NCI-H446 treated with DMSO at 0.1 percent for 48 hours (cell line): ENCODE data around the gene DIP2A.
"Not testable (repeated sequence)": the region's sequence is repeated elsewhere in the genome, so short reads cannot be mapped to it uniquely, and the experiment has no call there.

ENCODE experiments used
- DNase-seq: peaks from one replicate; lab custom pipeline; 2025; lab: John Stamatoyannopoulos, UW

DIP2A gene

DNA sequence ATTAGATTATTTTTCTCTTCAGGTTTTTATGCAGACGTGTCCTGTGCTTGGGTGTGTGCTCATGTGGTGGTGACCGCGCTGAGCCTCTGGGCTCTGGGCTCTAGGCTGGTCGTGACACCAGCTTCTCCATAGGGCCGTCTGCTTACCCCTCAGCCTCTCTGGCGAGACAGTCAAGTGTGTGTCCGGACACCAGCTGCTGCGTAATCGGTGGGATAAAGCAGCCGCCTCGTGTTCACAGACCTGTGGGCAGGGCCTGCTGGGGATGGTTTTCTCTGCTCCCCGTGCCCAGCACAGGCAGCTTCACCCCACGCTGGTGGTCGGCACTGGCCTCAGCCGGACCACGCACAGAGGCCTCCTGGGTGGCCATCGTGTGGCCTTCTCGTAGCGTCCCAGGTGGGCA, 33.6 kb upstream of the DIP2A start:
- no peak for DNase-seq

DNA sequence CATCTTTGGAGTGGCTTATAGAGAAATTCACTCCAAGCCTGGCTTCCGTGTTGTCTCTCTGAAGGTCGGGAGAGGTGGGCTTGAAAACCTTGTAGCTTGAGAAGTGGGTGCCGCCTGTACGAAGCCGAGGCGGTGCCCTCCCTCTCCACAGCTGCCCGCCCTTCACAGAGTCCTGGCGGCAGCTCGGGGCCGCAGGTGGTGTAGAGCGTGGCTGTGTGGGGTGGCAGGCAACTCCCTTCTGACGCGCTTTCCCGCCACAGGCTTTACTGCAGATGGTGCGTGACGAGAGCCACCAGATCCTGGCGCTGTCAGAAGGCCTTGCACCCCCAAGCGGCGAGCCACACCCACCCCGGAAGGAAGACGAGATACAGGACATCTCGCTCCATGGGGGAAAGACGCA, 33.1 kb upstream of the DIP2A start:
- DNase-seq = no peak

- DNase-seq = no peak
Observed at GRCh38 chr21:46426313-46427046, 32.2 kb upstream of the DIP2A start.

DNA sequence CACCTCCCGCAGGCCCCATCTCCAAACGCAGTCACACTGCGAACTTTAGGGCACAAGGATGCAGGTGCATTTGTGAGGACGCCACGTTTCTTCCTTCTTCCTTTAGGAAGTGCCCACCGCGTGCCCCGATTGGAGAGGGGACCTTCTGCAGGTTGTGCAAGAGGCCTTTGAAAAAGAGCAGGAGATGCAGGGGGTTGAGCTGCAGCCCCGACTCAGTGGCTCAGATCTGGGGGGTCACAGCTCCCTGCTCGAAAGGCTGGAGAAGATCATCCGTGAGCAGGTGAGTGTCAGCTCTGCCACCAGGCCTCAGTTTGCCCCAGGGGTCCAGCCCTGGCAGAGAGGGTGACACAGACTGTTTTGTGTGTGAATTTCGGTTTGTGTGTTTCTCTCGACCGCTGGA, 31.2 kb upstream of the DIP2A start:
- DNase-seq = no peak

- no peak for DNase-seq
Observed at GRCh38 chr21:46428286-46428685, 30.4 kb upstream of the DIP2A start.

GRCh38 chr21:46428987-46429710, 29.5 kb upstream of the DIP2A start:
- no peak for DNase-seq

DNA sequence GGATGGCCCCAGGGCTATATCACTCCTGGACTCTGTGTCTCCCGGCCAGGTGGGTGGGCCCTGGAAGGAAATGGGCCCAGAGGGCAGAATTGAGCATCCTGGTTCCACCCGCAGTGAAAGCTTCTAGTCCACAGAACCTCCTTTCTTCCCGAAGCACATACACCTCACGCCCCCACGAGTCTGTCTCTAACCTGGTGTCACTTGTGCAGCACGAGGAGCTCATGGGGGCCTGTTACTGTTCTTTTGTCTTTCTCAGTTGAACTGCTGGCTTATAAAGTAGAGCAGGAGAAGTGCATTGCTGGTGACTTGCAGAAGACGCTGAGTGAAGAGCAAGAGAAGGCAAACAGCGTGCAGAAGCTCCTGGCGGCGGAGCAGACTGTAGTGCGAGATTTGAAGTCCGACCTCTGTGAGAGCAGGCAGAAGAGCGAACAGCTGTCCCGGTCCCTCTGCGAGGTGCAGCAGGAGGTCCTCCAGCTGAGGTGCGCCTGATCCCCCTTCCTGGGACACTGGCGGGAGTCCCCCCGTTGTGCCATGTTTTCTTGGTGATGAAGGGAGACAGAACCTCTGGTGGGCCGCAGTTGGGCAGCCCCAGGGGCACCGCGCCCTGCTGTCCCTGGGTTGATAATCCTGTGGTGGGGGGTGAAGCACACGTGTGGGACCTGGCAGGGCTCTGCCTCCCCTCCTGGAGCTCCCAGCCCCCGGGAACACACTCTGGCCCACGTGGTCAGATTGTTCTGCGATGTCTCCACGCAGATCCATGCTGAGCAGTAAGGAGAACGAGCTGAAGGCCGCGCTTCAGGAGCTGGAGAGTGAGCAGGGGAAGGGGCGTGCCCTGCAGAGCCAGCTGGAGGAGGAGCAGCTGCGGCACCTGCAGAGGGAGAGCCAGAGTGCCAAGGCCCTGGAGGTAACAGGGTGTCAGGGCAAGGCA, 28.7 kb upstream of the DIP2A start:
- no peak for DNase-seq

DNA sequence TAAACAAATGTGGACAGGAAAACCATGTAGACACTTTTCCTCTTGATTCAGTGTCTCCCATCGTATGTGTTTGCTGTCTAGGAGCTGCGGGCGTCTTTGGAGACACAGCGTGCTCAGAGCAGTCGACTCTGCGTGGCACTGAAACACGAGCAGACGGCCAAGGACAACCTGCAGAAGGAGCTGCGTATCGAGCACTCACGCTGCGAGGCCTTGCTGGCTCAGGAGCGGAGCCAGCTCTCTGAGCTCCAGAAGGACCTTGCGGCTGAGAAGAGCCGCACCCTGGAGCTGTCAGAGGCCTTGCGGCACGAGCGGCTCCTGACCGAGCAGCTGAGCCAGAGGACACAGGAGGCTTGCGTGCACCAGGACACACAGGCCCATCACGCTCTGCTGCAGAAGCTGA, 27.2 kb upstream of the DIP2A start:
- no peak for DNase-seq

DNA sequence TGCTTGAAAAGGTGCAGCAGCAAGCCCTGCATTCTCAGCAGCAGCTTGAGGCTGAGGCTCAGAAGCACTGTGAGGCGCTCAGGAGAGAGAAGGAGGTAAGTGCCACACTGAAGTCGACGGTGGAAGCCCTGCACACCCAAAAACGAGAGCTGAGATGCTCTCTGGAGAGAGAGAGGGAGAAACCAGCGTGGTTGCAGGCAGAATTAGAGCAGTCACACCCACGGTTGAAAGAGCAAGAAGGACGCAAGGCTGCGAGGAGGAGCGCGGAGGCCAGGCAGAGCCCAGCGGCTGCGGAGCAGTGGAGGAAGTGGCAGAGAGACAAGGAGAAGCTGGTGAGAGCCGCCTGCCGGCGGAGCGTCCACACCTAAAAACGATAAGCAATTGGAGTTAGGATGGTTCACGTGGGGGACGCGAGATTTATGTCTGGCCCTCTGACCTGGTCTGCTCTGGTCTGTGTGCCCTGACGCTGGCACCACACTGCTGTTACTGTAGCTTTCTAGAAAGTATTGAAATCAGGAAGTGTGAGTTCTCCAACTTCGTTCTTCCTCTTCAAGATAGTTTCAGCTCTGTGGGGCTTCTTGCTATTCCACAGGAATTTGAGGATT, 26.7 kb upstream of the DIP2A start:
- DNase-seq = no peak

DNA sequence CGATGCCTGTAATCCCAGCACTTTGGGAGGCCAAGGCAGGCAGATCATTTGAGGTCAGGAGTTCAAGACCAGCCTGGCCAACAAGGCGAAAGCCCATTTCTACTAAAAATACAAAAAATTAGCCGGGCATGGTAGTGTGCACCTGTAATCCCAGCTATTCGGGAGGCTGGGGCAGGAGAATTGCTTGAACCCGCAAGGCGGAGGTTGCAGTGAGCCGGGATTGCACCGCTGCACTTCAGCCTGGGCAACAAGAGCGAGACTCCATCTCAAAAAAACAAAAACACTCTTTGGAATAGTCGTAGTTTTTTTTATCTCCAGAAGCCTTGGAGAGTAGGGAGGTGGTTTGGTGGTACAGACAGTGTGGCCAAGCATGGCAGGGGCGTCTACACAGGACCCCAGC, 25.6 kb upstream of the DIP2A start:
- DNase-seq = not testable (repeated sequence)

DNA sequence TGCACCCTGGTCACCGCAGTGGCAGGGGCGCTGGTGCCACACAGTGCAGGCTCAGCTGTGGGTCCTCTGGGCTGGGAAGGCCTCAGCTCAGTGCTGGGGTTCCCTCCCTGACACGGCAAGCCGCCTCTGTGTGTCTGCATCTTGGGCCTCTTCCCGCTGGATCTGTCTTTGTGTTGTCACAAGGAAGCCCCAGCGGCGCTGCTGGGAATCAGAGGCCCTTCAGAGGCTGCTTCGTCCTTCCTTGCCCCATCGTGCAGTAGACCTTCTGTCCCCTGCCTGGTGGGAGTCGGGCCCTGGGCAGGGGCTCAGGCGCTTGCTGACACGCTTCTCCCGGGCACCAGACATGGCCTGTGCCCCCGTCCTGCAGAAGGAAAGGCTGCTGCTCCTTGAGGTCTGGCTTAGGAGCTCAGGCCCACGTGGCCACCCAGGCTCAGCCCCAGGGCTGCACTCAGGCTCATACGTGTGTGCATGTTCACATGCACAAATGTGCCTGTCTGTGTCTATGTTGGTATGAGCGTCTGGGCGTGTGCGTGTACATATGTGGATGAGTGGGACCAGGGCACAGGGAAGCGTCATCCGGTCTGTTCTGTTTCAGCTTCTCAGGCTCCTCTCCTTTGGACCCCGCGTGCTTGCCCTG, 24.3 kb upstream of the DIP2A start:
- no peak for DNase-seq

- DNase-seq = no peak
Observed at GRCh38 chr21:46435786-46436227, 22.9 kb upstream of the DIP2A start.

GRCh38 chr21:46436621-46437020, 22.1 kb upstream of the DIP2A start:
- no peak for DNase-seq

DNA sequence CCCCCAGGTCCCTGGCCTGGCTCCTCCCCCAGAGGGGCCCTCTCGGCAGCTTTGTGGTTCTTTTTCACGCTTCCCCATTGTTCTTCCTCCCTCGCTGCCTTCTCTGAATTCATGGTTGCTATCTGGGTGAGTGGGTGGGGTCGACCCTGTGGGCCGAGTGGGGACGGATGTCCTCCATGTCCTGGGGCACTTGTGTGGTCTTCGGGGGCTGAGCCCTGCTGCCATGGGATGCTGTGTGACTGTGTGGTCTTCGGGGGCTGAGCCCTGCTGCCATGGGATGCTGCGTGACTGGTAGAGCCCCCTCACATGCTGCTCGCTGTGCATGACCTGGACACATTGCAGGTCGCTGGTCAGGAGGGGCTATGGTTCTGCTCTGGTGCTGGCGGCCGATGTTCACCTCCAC, 21.6 kb upstream of the DIP2A start:
- DNase-seq = no peak

- DNase-seq = no peak
Observed at GRCh38 chr21:46437511-46437910, 21.2 kb upstream of the DIP2A start.

- DNase-seq = no peak
Observed at GRCh38 chr21:46438241-46438640, 20.4 kb upstream of the DIP2A start.

- no peak for DNase-seq
Observed at GRCh38 chr21:46439906-46440305, 18.8 kb upstream of the DIP2A start.

GRCh38 chr21:46441331-46441730, 17.4 kb upstream of the DIP2A start:
- no peak for DNase-seq

- no peak for DNase-seq
Observed at GRCh38 chr21:46441961-46442498, 16.7 kb upstream of the DIP2A start.

GRCh38 chr21:46442938-46443337, 15.8 kb upstream of the DIP2A start:
- DNase-seq = no peak

DNA sequence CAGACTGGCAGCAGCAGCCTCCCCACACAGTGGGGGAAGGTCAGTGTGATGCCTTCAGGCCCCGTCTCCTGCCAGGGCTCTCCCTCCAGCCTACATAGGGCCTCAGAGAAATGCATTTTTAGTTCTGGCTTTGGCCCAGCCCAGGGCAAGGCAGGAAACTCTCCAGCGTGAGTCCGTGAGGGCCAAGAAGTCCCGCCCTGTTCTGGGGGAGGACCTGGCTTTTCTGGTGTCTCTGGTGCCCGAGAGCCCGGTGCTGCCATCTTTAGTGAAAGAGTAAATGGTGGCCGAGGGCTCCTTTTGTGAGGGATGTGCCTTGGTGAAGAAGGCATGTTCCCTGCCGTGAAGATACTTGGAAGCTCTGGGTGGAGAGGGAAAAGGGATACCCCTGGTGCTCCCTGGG, 14.8 kb upstream of the DIP2A start:
- no peak for DNase-seq
